HG02678 (cell line): ENCODE data around the gene UBE2V1.
"Not testable (repeated sequence)": the region's sequence is repeated elsewhere in the genome, so short reads cannot be mapped to it uniquely, and the experiment has no call there.

Experiments
- ATAC-seq: cut with Tn5 transposase; IDR thresholded peaks from one replicate; pipeline ENCODE4 v1.9.1; 2021; ENCODE audit warnings: mild to moderate bottlenecking, moderate library complexity; ENCODE audit not compliant: unreplicated experiment

UBE2V1 gene

GRCh38 chr20:50097843-50098242 lies 15.1 kb downstream of the UBE2V1 start:
- ATAC-seq: no peak

DNA sequence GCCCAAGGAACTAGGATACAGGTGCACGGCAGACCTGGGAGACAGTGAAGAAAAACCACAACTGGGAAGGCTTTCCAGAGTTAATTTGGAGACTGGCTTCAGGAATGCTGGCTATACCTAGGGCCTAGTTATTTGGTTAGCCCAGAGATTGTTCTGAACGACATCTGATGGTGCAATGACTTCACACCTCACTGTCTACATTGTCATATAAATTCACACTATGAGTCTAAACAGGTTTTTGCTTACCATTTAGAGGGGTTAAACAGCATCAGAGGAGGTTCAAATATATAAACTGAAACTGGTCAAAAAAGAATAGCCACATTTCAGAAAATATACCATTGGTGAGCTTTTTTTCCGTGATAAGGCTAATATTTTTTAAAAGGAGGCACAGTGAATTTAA lies 16.7 kb downstream of the UBE2V1 start:
- ATAC-seq: no peak

- ATAC-seq: no peak
Measured at GRCh38 chr20:50095476-50096078, 17.4 kb downstream of the UBE2V1 start.

DNA sequence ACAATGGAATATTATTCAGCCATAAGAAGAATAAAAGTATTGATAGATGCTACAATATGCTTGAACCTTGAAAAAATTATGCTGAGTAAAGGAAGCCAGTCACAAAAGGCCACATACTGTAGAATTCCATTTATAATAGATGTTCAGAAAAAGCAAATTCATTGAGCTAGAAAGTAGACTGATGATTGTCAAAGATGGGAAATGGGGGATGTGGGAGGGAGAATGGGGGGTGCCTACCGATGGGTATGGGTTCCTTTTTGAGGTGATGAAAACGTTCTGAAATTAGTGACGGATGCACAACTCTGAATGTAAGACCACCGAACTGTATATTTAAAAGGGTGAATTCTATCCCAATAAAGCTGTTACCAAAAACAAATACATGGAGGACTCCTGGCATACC lies 18.4 kb downstream of the UBE2V1 start:
- no peak for ATAC-seq

- no peak for ATAC-seq
Measured at GRCh38 chr20:50093240-50093639, 19.7 kb downstream of the UBE2V1 start.

DNA sequence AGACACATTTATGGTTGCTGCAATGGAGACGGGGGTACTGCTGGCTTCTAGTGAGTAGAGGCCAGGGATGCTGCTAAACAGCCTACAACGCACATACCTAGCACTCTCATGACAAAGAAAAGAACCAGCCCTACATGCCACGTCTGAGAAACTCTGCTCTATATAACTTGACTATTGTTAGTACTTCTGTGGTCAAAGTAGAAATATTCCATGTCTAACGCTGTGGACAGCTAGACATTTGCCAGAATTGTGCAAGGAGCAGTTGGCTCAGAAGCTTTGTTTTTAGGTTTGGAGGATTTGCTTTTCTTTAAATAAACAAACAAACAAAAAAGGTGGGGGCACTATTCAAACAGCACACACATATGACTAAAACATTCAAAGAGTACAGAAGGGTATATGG lies 20.5 kb downstream of the UBE2V1 start:
- no peak for ATAC-seq

DNA sequence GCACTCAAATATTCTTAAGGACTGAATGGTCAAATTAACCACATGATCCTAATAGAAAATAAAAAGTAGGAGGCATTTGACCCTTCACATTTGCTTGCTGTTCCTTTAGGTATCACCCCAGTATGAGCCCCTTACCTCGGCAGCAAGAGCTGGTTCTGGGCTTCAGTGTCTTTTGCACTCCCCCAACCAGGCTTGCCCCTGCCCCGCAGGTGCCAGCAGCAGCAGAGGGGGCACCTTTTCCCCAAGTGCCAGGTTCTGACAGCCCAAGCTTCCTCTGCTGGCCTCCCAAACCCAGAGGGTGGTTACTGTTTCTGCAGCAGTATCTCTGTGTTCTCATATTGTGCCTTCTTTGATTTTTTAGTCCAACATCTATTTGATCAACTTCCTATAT lies 23.2 kb downstream of the UBE2V1 start:
- ATAC-seq: no peak

DNA sequence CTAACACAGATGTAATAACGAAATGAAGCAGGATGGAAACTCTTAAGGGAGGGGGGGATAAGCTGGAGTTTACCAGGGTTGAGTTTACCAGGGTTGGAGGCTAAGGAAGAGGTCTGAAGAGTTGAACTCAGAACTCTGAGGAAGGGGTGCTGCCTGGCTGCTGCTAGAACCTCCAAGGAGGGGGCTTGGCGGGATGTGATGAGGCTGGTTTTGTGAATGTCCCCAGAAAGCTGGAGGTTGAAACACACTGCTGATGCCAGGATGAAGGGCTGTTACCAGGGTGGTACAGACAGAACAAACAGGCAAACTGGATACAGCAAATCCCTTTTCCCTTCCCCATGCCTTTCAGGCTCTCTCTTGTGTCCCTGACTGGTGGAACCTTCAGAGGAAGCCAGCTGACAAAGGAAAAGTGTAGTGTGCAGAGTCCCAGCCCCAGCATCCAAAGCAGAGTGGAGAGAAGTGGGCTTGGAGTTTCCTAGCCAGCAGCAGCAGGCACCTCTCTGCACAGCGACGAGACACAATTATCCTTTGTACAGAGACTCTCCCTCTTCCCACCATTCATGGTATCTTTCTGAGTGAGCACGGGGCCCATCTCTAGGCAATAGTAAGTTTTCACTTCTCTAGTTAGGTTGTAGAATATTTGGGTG lies 23.7 kb downstream of the UBE2V1 start:
- no peak for ATAC-seq

DNA sequence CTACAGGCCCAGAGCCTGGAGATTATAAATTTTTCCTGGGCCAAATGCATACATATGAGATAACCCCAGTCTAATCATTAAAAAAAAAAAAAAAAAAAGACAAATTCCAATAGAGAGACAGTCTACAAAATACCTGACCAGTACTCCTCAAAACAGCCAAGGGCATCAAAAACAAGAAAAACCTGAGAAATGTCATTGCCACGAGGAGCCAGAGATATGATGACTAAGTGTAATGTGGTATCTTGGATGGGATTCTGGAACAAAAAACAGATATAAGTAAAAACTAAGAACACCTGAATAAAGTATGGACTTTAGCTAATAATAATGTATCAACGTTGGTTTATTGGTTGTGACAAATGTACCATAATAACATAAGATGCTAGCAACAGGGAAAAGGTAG lies 24.9 kb downstream of the UBE2V1 start:
- ATAC-seq: no peak

- no peak for ATAC-seq
Measured at GRCh38 chr20:50085481-50086365, 27.2 kb downstream of the UBE2V1 start.

DNA sequence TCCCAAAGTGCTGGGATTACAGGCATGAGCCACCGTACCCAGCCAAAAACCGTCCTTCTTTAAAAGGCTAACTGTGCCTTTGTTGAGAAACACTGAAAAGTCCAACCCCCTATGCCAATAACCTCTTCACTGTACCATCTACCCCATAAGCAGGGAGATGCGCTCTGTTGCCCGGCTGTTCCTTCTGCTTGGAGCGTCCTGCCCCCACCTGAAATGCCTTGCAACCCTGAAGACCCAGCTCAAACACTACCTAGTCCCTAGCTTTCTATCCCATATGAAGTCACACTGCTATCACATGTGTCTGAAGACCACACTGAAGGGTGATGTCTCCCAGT lies 27.8 kb downstream of the UBE2V1 start:
- no peak for ATAC-seq

GRCh38 chr20:50083034-50083433 lies 29.9 kb downstream of the UBE2V1 start:
- ATAC-seq: no peak

GRCh38 chr20:50082056-50082455 lies 30.9 kb downstream of the UBE2V1 start:
- ATAC-seq: not testable (repeated sequence)

DNA sequence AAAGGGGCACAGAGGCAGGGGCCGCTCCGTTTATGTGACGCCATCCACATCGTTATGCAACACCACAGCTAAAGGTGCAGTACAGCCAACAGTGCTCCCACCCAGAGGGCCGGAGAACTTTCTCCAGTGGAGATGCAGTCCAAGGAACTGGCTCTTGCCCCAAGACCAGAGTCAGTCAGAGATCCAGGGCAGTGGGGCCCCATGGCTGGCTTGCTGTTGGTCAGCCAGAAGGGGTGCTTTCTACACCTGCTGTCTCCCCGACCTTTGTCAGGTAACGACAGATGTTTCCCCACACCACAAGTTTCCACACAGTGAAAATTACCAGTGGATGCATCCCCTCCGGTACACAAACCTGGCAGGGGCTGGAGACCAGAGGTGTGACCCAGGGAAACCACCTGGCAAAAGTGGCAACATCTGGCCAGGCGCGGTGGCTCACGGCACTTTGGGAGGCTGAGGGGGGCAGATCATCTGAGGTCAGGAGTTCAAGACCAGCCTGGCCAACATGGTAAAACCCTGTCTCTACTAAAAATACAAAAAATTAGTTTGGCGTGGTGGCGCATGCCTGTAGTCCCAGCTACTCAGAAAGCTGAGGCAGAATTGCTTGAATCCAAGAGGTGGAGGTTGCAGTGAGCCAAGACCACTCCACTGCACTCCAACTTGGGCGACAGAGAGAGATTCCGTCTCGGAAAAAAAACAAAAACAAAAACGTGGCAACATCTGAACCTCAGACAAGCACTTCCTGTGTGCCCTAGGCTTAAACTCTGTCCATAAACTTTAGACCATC lies 34.9 kb downstream of the UBE2V1 start:
- ATAC-seq: no peak

GRCh38 chr20:50073500-50073899 lies 39.5 kb downstream of the UBE2V1 start:
- no peak for ATAC-seq

DNA sequence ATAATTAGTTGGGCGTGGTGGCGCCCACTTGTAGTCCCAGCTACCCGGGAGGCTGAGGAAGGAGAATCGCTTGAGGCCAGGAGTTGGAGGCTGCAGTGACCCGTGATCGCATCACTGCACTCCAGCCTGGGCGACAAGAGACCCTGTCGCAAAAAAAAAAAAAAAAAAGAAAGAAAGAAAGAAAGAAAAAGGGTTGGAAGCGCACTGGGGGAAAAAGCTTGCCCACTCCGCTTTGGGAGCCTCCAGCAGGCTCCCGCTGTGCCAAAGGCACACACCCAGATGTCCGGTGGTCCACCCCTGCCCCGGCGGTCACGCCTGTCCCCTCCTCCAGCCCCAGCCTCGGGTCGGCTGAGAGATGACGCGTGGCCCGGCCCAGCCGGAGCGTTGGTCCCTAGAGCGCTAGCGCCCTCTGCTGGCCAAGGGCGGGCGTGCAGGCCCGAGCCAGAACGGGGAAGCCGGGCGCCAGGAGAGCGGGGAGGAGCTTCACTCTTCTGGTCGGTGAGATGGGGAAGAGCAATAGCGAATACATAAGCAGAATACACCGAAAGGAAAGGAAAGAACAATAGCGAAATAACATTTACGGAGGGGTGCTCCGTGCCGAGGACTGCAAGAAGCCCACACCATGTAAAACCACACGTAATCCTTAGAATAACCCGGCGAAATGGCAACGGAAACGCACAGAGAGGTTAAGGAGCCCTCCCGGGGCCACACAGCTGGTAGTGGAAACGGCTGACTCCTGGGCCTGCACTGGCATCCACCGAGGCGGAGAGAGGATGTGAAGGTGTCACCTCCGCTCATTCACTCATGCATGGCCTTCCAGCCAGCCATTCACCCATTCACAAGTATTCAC lies 41.7 kb downstream of the UBE2V1 start:
- ATAC-seq: peak; percentile 85

- ATAC-seq: no peak
Measured at GRCh38 chr20:50070361-50070760, 42.6 kb downstream of the UBE2V1 start.

DNA sequence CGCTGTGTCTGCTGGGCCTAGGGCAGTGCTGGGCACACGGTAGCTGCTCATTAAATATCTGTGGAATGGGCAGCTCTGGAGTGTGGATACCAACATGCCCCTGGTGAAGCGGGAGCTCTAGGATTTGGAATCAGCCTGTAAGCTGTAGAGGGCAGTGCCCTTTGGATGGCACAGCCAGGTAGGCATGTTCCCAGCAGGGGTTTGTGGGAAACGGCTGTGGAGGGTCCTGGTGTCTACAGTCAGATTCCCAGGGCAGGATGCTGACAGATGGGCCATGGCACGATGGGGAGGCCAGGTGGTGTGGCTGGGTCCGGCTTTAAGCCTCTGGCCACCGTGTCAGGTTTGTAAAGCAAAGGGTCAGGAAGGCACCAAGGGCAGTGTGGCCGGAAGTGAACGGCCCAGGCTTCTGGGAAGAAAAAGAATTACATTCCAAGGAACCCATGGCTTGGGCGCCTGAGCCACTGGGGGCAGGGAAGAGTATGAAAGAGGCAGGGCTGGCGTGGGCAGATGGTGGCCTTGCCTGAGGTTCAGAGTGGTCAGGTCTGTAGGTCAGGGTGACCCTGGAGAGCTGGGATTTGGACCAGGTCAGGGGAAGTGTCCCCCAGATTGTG lies 44.8 kb downstream of the UBE2V1 start:
- no peak for ATAC-seq

- no peak for ATAC-seq
Measured at GRCh38 chr20:50067461-50067860, 45.5 kb downstream of the UBE2V1 start.

DNA sequence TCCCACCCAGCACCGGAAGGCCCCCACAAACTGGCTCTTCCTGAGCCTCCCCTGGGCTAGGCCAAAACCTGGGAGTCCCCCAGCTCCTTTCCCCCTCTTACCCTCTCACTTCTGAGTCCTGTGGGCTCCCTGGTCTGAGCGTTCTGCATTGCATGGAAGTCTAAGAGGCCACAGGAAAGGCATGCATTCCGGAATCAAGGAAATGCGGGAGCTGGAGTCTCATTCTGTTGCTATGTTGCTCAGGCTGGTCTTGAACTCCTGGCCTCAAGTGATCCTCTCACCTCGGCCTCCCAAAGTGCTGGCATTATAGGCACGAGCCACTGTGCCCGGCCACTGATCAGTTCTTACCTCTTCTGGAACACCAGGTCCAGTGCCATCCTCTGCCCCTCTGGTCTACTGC lies 45.9 kb downstream of the UBE2V1 start:
- no peak for ATAC-seq
